ENCODE data around the gene SHMT2. TPM values are rescaled to one million over a fixed set of nuclear protein-coding genes. Genes with fewer than 3 reads are reported as not detected.

SHMT2 gene
- total RNA-seq, 1 donor from 2014 or later, result 54.0 TPM

DNA sequence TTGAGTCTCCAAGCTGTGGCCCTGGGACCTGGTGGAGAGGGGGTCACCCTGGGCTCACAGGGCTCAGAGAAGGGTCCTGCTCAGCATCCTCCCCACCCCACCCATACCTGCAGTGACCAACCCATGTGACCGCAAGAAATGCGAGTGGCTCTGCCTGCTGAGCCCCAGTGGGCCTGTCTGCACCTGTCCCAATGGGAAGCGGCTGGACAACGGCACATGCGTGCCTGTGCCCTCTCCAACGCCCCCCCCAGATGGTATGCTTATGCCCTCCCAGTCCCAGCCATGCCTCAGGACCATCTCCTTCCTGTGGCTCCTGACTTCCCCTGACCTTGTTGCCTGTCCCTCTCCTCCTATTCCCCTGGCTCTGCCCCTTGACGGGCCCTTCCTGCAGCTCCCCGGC is 19.6 kb upstream of the SHMT2 start:
- Histone ChIP-seq H3K4me1 (peaks cover 16% of the 10 kb centered on the region), H3K27me3 (no peaks in the 10 kb centered on the region), H3K4me3 (no peak overlapping the region), H3K27ac (no peak overlapping the region), H3K9me3 (no peaks in the 10 kb centered on the region), H3K36me3 (peaks cover 4 to 69% of the 10 kb centered on the region in 2 donors)
- DNase-seq (ENCODE audit: extremely low spot score in 2 of 2), result no peak
- TF ChIP-seq POLR2A (IDR thresholded peaks at IDR 0.05) (no peak), POLR2AphosphoS5 (IDR thresholded peaks at IDR 0.05; ENCODE audit: insufficient read depth in 1 of 2, low read depth in 1 of 2) (peak in 1 of 2 donors; percentile 19)
- TF ChIP-seq, protein P1, sequence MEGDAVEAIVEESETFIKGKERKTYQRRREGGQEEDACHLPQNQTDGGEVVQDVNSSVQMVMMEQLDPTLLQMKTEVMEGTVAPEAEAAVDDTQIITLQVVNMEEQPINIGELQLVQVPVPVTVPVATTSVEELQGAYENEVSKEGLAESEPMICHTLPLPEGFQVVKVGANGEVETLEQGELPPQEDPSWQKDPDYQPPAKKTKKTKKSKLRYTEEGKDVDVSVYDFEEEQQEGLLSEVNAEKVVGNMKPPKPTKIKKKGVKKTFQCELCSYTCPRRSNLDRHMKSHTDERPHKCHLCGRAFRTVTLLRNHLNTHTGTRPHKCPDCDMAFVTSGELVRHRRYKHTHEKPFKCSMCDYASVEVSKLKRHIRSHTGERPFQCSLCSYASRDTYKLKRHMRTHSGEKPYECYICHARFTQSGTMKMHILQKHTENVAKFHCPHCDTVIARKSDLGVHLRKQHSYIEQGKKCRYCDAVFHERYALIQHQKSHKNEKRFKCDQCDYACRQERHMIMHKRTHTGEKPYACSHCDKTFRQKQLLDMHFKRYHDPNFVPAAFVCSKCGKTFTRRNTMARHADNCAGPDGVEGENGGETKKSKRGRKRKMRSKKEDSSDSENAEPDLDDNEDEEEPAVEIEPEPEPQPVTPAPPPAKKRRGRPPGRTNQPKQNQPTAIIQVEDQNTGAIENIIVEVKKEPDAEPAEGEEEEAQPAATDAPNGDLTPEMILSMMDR (IDR thresholded peaks at IDR 0.05), result no peak
- intact Hi-C loops (cut with DNase I), result loop anchor here (5.0 kb wide), 1 partner anchor 32 kb away; no protein-coding TSS in a partner anchor

DNA sequence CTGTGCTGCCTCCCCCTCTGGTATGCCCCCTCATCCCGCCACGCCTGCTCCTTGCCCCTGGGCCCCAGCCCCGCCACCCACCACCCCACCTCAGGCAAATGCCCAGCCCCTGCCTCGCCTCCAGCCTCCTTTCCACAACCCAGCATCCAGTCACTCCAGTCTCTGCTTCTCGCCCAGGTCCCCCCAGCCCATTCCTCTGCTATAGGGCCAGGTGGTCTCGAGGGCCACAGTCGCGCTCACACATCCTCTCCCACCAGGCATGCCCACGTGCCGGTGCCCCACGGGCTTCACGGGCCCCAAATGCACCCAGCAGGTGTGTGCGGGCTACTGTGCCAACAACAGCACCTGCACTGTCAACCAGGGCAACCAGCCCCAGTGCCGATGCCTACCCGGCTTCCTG is 19.1 kb upstream of the SHMT2 start:
- intact Hi-C loops (cut with DNase I), result no loop called here
- Histone ChIP-seq H3K27me3 (no peaks in the 10 kb centered on the region), H3K36me3 (peaks cover 4 to 64% of the 10 kb centered on the region in 2 donors), H3K27ac (no peak overlapping the region), H3K4me3 (no peak overlapping the region), H3K4me1 (peaks cover 16% of the 10 kb centered on the region), H3K9me3 (no peaks in the 10 kb centered on the region)
- TF ChIP-seq POLR2AphosphoS5 (IDR thresholded peaks at IDR 0.05; ENCODE audit: insufficient read depth in 1 of 2, low read depth in 1 of 2), result no peak
- TF ChIP-seq, protein P1 (IDR thresholded peaks at IDR 0.05), result no peak
- no peak for TF ChIP-seq POLR2A (IDR thresholded peaks at IDR 0.05)
- no peak for DNase-seq (ENCODE audit: extremely low spot score in 2 of 2)

DNA sequence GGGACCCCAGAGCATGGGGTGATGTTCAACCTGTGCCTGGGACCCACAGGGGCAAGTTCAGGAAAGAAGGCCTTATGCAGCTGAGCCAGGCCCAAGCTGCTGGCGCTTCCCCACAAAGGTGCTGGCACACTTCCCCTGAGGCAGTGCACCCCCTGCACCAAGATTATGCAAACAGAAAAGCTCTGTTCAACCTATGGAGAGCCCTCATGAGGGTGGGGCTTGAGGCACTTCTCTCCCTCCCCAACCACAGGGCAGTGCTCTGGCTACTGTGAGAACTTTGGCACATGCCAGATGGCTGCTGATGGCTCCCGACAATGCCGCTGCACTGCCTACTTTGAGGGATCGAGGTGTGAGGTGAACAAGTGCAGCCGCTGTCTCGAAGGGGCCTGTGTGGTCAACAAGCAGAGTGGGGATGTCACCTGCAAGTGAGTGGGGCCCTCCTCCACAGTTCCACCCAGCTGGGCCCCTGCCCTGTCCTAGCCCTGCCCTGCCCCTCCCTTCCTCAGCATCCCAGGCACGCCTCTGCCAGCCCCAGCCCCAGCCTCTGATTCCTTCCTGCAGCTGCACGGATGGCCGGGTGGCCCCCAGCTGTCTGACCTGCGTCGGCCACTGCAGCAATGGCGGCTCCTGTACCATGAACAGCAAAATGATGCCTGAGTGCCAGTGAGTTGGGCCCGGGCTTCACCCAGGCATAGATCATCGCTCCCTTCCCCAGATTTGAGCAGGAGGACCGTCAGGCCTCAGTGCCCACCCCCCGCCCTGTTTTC is 18.4 kb upstream of the SHMT2 start:
- Histone ChIP-seq H3K4me3 (no peak overlapping the region), H3K4me1 (peaks cover 22% of the 10 kb centered on the region), H3K9me3 (no peaks in the 10 kb centered on the region), H3K27ac (no peak overlapping the region), H3K36me3 (peaks cover 4 to 57% of the 10 kb centered on the region in 2 donors), H3K27me3 (no peaks in the 10 kb centered on the region)
- no peak for DNase-seq (ENCODE audit: extremely low spot score in 2 of 2)
- intact Hi-C loops (cut with DNase I), result no loop called here
- TF ChIP-seq POLR2A (IDR thresholded peaks at IDR 0.05) (no peak), POLR2AphosphoS5 (IDR thresholded peaks at IDR 0.05; ENCODE audit: insufficient read depth in 1 of 2, low read depth in 1 of 2) (no peak)
- TF ChIP-seq, protein P1 (IDR thresholded peaks at IDR 0.05), result no peak

DNA sequence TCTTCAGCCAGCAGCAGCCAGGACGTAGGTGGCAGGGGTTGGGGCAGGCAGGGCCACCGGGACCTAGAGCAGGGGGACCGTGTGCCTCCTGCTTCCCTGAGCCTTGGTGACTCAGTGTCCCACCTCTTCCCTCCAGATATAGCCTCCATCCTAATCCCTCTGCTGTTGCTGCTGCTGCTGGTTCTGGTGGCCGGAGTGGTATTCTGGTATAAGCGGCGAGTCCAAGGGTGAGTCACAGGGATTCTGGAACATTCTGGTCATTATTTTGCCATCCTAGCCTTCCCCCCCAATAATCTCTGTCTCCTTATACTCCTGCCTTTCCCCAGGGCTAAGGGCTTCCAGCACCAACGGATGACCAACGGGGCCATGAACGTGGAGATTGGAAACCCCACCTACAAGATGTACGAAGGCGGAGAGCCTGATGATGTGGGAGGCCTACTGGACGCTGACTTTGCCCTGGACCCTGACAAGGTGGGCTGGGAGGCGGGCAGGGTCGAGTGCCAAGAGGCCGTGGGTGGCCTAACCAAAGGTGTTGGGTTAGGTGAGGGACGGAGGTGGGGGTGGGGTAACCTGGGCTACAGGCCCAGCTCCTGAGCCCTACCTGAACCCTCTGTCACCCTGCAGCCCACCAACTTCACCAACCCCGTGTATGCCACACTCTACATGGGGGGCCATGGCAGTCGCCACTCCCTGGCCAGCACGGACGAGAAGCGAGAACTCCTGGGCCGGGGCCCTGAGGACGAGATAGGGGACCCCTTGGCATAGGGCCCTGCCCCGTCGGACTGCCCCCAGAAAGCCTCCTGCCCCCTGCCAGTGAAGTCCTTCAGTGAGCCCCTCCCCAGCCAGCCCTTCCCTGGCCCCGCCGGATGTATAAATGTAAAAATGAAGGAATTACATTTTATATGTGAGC is 17.5 kb upstream of the SHMT2 start:
- intact Hi-C loops (cut with DNase I), result no loop called here
- no peak overlapping the region for H3K4me3 ChIP-seq
- no peak for DNase-seq (ENCODE audit: extremely low spot score in 2 of 2)
- no peak overlapping the region for H3K27ac ChIP-seq
- TF ChIP-seq, protein P1 (IDR thresholded peaks at IDR 0.05), result no peak
- H3K36me3 ChIP-seq, result peaks cover 0 to 48% of the 10 kb centered on the region in 2 donors
- H3K27me3 ChIP-seq, result no peaks in the 10 kb centered on the region
- no peaks in the 10 kb centered on the region for H3K9me3 ChIP-seq
- H3K4me1 ChIP-seq, result peaks cover 29% of the 10 kb centered on the region
